HEK293 (cell line): ENCODE results near the gene IDUA.

Source experiments
- CTCF ChIA-PET: fragments of 350-600 bp; formaldehyde crosslinking; extraction: SDS; loops from one replicate; lab custom pipeline; 2021; ENCODE audit warnings: antibody characterized with exemption; lab: Yijun Ruan, JAX
- POLR2A ChIA-PET: fragments of 300-600 bp; formaldehyde crosslinking; extraction: SDS; loops from one replicate; lab custom pipeline; 2020; ENCODE audit warnings: antibody characterized with exemption, inconsistent platforms; lab: Yijun Ruan, JAX
- H3K27ac ChIP-seq: fragments of 200-500 bp; sonication (Bioruptor generic); 2 replicates; pipeline ENCODE4 v1.5.1; 2014; ENCODE audit warnings: low read depth, low read length, control low read depth, inconsistent platforms; ENCODE audit errors: extremely low read depth
- H3K36me3 ChIP-seq, 2 experiments: fragments of 200-500 bp in 1 of 2; sonication (Bioruptor generic) in 1 of 2; 1 replicate in 1 of 2; 2 replicates in 1 of 2; pipeline ENCODE4 v1.5.1; 2014 to 2017; ENCODE audit warnings: inconsistent platforms in 2 of 2, low read length in 2 of 2; ENCODE audit not compliant: control insufficient read depth in 2 of 2, insufficient read depth in 1 of 2
- H3K4me1 ChIP-seq: fragments of 200-500 bp; sonication (Bioruptor generic); 2 replicates; pipeline ENCODE4 v1.5.1; 2014; ENCODE audit warnings: mild to moderate bottlenecking, low read length, inconsistent platforms; ENCODE audit not compliant: control insufficient read depth, insufficient read depth
- H3K4me3 ChIP-seq: 2 replicates; pipeline ENCODE4 v1.5.1; 2011; ENCODE audit warnings: low read depth, mild to moderate bottlenecking, control low read depth, low read length, moderate library complexity
- H3K9me3 ChIP-seq: fragments of 200-500 bp; sonication (Bioruptor generic); 2 replicates; pipeline ENCODE4 v1.5.1; 2014; ENCODE audit warnings: low read depth, low read length, inconsistent platforms; ENCODE audit not compliant: control insufficient read depth, insufficient read depth
- EGR2 ChIP-seq: fragments of 450-650 bp; formaldehyde crosslinking; IDR thresholded peaks from 2 replicates; pipeline ENCODE4 v1.5.1; 2016; ENCODE audit warnings: low read depth, missing biosample characterization, missing genetic modification characterization
- GLIS2 ChIP-seq: fragments of 450-650 bp; formaldehyde crosslinking; IDR thresholded peaks from 2 replicates; pipeline ENCODE4 v1.5.1; 2016; ENCODE audit warnings: missing biosample characterization, missing genetic modification characterization
- KLF10 ChIP-seq: fragments of 450-650 bp; IDR thresholded peaks from 2 replicates; pipeline ENCODE4 v1.5.1; 2018; ENCODE audit warnings: missing biosample characterization, mild to moderate bottlenecking, missing genetic modification characterization
- KLF16 ChIP-seq: fragments of 450-650 bp; formaldehyde crosslinking; IDR thresholded peaks from 2 replicates; pipeline ENCODE4 v1.5.1; 2017; ENCODE audit warnings: missing biosample characterization, missing genetic modification characterization
- SCRT2 ChIP-seq: fragments of 450-650 bp; formaldehyde crosslinking; IDR thresholded peaks from 2 replicates; pipeline ENCODE4 v1.5.1; 2016; ENCODE audit warnings: missing biosample characterization, missing genetic modification characterization
- ZBTB17 ChIP-seq: fragments of 450-650 bp; formaldehyde crosslinking; IDR thresholded peaks from 2 replicates; pipeline ENCODE4 v1.5.1; 2016; ENCODE audit warnings: missing biosample characterization, missing genetic modification characterization
- ZBTB21 ChIP-seq: fragments of 450-650 bp; formaldehyde crosslinking; IDR thresholded peaks from 2 replicates; pipeline ENCODE4 v1.5.1; 2017; ENCODE audit warnings: missing biosample characterization, missing genetic modification characterization
- ZBTB7A ChIP-seq: fragments of 450-650 bp; formaldehyde crosslinking; IDR thresholded peaks from 2 replicates; pipeline ENCODE4 v1.5.1; 2016; ENCODE audit warnings: low read depth, missing biosample characterization, missing genetic modification characterization
- ZNF155 ChIP-seq: fragments of 450-650 bp; formaldehyde crosslinking; IDR thresholded peaks from 2 replicates; pipeline ENCODE4 v1.5.1; 2016; ENCODE audit warnings: missing biosample characterization, missing genetic modification characterization
- ZNF248 ChIP-seq: fragments of 450-650 bp; formaldehyde crosslinking; IDR thresholded peaks from 2 replicates; pipeline ENCODE4 v1.5.1; 2017; ENCODE audit warnings: missing biosample characterization, missing genetic modification characterization
- ZNF335 ChIP-seq: fragments of 450-650 bp; formaldehyde crosslinking; conservative IDR thresholded peaks from 2 replicates; pipeline ENCODE4 v1.5.1; 2016; ENCODE audit warnings: missing biosample characterization, missing genetic modification characterization
- ZNF404 ChIP-seq: fragments of 450-650 bp; formaldehyde crosslinking; IDR thresholded peaks from 2 replicates; pipeline ENCODE4 v1.5.1; 2017; ENCODE audit warnings: missing biosample characterization, missing genetic modification characterization
- ZNF426 ChIP-seq: fragments of 450-650 bp; formaldehyde crosslinking; IDR thresholded peaks from 2 replicates; pipeline ENCODE4 v1.5.1; 2017; ENCODE audit warnings: missing biosample characterization, missing genetic modification characterization, mild to moderate bottlenecking, inconsistent platforms, moderate library complexity
- ZNF48 ChIP-seq: fragments of 450-650 bp; formaldehyde crosslinking; IDR thresholded peaks from 2 replicates; pipeline ENCODE4 v1.5.1; 2016; ENCODE audit warnings: missing biosample characterization, missing genetic modification characterization
- ZNF510 ChIP-seq: fragments of 450-650 bp; formaldehyde crosslinking; IDR thresholded peaks from 2 replicates; pipeline ENCODE4 v1.5.1; 2018; ENCODE audit warnings: mild to moderate bottlenecking, missing genetic modification characterization, missing biosample characterization; ENCODE audit not compliant: insufficient replicate concordance
- ZNF571 ChIP-seq: fragments of 450-650 bp; formaldehyde crosslinking; IDR thresholded peaks from 2 replicates; pipeline ENCODE4 v1.5.0; 2017; ENCODE audit warnings: missing biosample characterization, missing genetic modification characterization
- ZNF585B ChIP-seq: fragments of 450-650 bp; formaldehyde crosslinking; IDR thresholded peaks from 2 replicates; pipeline ENCODE4 v1.5.1; 2016; ENCODE audit warnings: missing biosample characterization, missing genetic modification characterization
- ZNF596 ChIP-seq: fragments of 450-650 bp; IDR thresholded peaks from 2 replicates; pipeline ENCODE4 v1.5.0; 2018; ENCODE audit warnings: missing biosample characterization, mild to moderate bottlenecking, missing genetic modification characterization, moderate library complexity
- ZNF600 ChIP-seq: fragments of 450-650 bp; formaldehyde crosslinking; IDR thresholded peaks from 2 replicates; pipeline ENCODE4 v1.5.1; 2016; ENCODE audit warnings: missing biosample characterization, missing genetic modification characterization
- ZNF660 ChIP-seq: fragments of 450-650 bp; IDR thresholded peaks from 2 replicates; pipeline ENCODE4 v1.5.1; 2018; ENCODE audit warnings: missing biosample characterization, mild to moderate bottlenecking, missing genetic modification characterization
- ZNF791 ChIP-seq: fragments of 450-650 bp; formaldehyde crosslinking; IDR thresholded peaks from 2 replicates; pipeline ENCODE4 v1.5.1; 2016; ENCODE audit warnings: missing biosample characterization, missing genetic modification characterization
- TF ChIP-seq, protein P1 (sequence below): fragments of 450-650 bp; formaldehyde crosslinking; IDR thresholded peaks from 2 replicates; pipeline ENCODE4 v1.5.1; 2016; ENCODE audit warnings: missing biosample characterization, missing genetic modification characterization
- TF ChIP-seq, protein P2 (sequence below): fragments of 450-650 bp; formaldehyde crosslinking; IDR thresholded peaks from 2 replicates; pipeline ENCODE4 v1.5.1; 2016; ENCODE audit warnings: missing biosample characterization, missing genetic modification characterization
- TF ChIP-seq, protein P3 (sequence below): fragments of 450-650 bp; formaldehyde crosslinking; IDR thresholded peaks from 2 replicates; pipeline ENCODE4 v1.5.1; 2017; ENCODE audit warnings: missing biosample characterization, missing genetic modification characterization
- TF ChIP-seq, protein P4 (sequence below): fragments of 450-650 bp; formaldehyde crosslinking; conservative IDR thresholded peaks from 2 replicates; pipeline ENCODE4 v1.5.1; 2016; ENCODE audit warnings: low read depth, missing biosample characterization, missing genetic modification characterization
- TF ChIP-seq, protein P5 (sequence below): fragments of 450-650 bp; formaldehyde crosslinking; IDR thresholded peaks from 2 replicates; pipeline ENCODE4 v1.5.1; 2016; ENCODE audit warnings: missing biosample characterization, missing genetic modification characterization

Gene IDUA

DNA sequence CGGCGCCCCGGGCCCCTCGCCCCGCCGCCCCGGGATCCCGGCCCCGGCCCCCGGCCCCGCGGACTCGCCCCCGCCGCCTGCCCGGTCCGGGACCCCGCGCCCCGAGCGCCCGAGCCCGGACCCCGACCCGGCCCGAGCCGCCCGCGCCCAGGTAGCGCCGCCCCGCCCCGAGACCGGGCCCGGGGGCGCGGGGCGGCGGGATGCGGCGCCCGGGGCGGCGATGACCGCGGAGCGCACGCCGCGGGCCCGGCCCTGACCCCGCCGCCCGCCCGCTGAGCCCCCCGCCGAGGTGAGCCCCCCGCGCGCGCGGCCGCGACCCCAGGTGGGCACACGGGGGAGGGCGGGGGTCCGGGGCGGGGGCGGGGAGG, 24.8 kb downstream of the IDUA start:
- Histone ChIP-seq H3K4me3 (peak overlapping the region; percentile 5; the same call in 1 of the 2 replicates), H3K36me3 (peaks cover 0 to 14% of the 10 kb centered on the region in 2 experiments; a peak in 1 of 3 replicates), H3K9me3 (no peaks in the 10 kb centered on the region), H3K4me1 (no peaks in the 10 kb centered on the region; the same call in 1 of the 2 replicates), H3K27ac (no peak overlapping the region)
- ChIA-PET POLR2A (no interaction called here), CTCF (no interaction called here)
- TF ChIP-seq, protein P1, sequence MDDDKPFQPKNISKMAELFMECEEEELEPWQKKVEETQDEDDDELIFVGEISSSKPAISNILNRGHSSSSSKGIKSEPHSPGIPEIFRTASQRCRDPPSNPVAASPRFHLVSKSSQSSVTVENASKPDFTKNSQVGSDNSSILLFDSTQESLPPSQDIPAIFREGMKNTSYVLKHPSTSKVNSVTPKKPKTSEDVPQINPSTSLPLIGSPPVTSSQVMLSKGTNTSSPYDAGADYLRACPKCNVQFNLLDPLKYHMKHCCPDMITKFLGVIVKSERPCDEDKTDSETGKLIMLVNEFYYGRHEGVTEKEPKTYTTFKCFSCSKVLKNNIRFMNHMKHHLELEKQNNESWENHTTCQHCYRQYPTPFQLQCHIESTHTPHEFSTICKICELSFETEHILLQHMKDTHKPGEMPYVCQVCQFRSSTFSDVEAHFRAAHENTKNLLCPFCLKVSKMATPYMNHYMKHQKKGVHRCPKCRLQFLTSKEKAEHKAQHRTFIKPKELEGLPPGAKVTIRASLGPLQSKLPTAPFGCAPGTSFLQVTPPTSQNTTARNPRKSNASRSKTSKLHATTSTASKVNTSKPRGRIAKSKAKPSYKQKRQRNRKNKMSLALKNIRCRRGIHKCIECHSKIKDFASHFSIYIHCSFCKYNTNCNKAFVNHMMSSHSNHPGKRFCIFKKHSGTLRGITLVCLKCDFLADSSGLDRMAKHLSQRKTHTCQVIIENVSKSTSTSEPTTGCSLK (tag by site-specific recombination) = no peak
- TF ChIP-seq ZNF571 = no peak
- no peak for TF ChIP-seq ZBTB21 (tag by site-specific recombination)
- TF ChIP-seq KLF16 (tag by site-specific recombination) = no peak
- no peak for TF ChIP-seq ZNF155 (tag by site-specific recombination)
- TF ChIP-seq, protein P2, sequence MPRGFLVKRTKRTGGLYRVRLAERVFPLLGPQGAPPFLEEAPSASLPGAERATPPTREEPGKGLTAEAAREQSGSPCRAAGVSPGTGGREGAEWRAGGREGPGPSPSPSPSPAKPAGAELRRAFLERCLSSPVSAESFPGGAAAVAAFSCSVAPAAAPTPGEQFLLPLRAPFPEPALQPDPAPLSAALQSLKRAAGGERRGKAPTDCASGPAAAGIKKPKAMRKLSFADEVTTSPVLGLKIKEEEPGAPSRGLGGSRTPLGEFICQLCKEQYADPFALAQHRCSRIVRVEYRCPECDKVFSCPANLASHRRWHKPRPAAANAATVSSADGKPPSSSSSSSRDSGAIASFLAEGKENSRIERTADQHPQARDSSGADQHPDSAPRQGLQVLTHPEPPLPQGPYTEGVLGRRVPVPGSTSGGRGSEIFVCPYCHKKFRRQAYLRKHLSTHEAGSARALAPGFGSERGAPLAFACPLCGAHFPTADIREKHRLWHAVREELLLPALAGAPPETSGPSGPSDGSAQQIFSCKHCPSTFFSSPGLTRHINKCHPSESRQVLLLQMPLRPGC = no peak
- TF ChIP-seq, protein P3, sequence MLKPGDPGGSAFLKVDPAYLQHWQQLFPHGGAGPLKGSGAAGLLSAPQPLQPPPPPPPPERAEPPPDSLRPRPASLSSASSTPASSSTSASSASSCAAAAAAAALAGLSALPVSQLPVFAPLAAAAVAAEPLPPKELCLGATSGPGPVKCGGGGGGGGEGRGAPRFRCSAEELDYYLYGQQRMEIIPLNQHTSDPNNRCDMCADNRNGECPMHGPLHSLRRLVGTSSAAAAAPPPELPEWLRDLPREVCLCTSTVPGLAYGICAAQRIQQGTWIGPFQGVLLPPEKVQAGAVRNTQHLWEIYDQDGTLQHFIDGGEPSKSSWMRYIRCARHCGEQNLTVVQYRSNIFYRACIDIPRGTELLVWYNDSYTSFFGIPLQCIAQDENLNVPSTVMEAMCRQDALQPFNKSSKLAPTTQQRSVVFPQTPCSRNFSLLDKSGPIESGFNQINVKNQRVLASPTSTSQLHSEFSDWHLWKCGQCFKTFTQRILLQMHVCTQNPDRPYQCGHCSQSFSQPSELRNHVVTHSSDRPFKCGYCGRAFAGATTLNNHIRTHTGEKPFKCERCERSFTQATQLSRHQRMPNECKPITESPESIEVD (tag by site-specific recombination) = no peak
- no peak for TF ChIP-seq ZNF248 (tag by site-specific recombination)
- TF ChIP-seq ZNF404 (tag by site-specific recombination) = no peak
- no peak for TF ChIP-seq ZBTB17 (tag by site-specific recombination)
- TF ChIP-seq, protein P4, sequence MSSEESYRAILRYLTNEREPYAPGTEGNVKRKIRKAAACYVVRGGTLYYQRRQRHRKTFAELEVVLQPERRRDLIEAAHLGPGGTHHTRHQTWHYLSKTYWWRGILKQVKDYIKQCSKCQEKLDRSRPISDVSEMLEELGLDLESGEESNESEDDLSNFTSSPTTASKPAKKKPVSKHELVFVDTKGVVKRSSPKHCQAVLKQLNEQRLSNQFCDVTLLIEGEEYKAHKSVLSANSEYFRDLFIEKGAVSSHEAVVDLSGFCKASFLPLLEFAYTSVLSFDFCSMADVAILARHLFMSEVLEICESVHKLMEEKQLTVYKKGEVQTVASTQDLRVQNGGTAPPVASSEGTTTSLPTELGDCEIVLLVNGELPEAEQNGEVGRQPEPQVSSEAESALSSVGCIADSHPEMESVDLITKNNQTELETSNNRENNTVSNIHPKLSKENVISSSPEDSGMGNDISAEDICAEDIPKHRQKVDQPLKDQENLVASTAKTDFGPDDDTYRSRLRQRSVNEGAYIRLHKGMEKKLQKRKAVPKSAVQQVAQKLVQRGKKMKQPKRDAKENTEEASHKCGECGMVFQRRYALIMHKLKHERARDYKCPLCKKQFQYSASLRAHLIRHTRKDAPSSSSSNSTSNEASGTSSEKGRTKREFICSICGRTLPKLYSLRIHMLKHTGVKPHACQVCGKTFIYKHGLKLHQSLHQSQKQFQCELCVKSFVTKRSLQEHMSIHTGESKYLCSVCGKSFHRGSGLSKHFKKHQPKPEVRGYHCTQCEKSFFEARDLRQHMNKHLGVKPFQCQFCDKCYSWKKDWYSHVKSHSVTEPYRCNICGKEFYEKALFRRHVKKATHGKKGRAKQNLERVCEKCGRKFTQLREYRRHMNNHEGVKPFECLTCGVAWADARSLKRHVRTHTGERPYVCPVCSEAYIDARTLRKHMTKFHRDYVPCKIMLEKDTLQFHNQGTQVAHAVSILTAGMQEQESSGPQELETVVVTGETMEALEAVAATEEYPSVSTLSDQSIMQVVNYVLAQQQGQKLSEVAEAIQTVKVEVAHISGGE (tag by site-specific recombination) = no peak

DNA sequence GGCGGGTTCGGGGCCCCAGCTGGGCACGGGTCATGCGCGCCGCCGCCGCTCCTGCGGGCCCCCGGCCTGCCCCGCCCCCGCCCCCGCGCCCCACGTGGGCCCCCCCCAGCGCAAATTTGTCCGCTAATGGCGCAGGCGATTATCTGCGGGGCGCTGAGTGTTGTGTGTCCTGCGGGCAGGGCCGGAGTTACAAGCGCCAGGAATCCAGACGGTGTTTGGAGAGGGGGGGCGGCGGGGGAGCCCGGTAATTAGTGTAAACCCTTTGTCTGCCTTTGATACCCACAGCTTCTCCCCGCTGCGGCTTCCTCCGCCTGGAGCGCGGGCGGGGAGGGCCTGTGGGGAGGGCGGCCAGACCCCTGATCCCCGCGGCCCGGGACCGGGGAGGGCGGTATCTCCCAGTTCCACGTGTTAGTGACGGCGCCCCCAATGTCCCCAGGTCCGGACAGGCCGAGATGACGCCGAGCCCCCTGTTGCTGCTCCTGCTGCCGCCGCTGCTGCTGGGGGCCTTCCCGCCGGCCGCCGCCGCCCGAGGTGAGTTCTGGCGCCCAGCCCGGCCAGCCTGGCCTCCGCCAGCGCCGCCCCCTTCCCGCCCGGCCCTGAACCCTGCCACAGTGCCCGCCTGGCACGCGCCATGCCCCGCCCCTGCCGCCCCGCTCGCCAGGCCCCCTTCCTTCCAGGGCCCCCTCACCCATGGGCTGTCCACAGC, 25.3 kb downstream of the IDUA start:
- Histone ChIP-seq H3K4me1 (no peaks in the 10 kb centered on the region; the same call in 1 of the 2 replicates), H3K9me3 (no peaks in the 10 kb centered on the region), H3K27ac (no peak overlapping the region), H3K4me3 (peak overlapping the region; percentile 21), H3K36me3 (peaks cover 0 to 14% of the 10 kb centered on the region in 2 experiments; a peak in 1 of 3 replicates)
- ChIA-PET POLR2A (no interaction called here), CTCF (no interaction called here)
- TF ChIP-seq, protein P5, sequence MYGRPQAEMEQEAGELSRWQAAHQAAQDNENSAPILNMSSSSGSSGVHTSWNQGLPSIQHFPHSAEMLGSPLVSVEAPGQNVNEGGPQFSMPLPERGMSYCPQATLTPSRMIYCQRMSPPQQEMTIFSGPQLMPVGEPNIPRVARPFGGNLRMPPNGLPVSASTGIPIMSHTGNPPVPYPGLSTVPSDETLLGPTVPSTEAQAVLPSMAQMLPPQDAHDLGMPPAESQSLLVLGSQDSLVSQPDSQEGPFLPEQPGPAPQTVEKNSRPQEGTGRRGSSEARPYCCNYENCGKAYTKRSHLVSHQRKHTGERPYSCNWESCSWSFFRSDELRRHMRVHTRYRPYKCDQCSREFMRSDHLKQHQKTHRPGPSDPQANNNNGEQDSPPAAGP (tag by site-specific recombination) = peak; percentile 65; the same call in 1 of the 2 replicates
- TF ChIP-seq GLIS2 (tag by site-specific recombination) (peak; percentile 75), ZBTB7A (tag by site-specific recombination) (0 out of 2 replicates have a peak, but pooled peaks have one; percentile 26), ZNF585B (tag by site-specific recombination) (0 out of 2 replicates have a peak, but pooled peaks have one; percentile 8), ZNF660 (tag by site-specific recombination) (no peak), ZNF600 (peak; percentile 60; the same call in 1 of the 2 replicates), ZNF426 (no peak), EGR2 (tag by site-specific recombination) (peak; percentile 75), SCRT2 (tag by site-specific recombination) (peak; percentile 58; the same call in 1 of the 2 replicates), ZNF596 (tag by site-specific recombination) (no peak), KLF10 (tag by site-specific recombination) (peak; percentile 51), ZNF48 (tag by site-specific recombination) (no peak), ZNF791 (no peak), ZNF510 (tag by site-specific recombination) (no peak), ZNF335 (peak; percentile 41)
